ENCODE measurements around the gene GINS1.

The GINS1 gene

GRCh38 chr20:25390538-25391528 is 16.6 kb upstream of the GINS1 start, which contains the start of gene ABHD12:
TSS of gene ABHD12 (minus strand) at chr20:25390835. CDS start at chr20:25390703, 132 bp downstream.
- H3K27ac ChIP-seq, result peak within 1 kb of the TSS; percentile 81
- TF ChIP-seq ZFX (IDR thresholded peaks at IDR 0.05; ENCODE audit: borderline replicate concordance) (no peak), CTCF (IDR thresholded peaks at IDR 0.05) (no peak)

GRCh38 chr20:25394276-25394675 is 13.2 kb upstream of the GINS1 start:
- no peak overlapping the region for H3K27ac ChIP-seq
- TF ChIP-seq ZFX (IDR thresholded peaks at IDR 0.05; ENCODE audit: borderline replicate concordance) (no peak), CTCF (IDR thresholded peaks at IDR 0.05) (no peak)

GRCh38 chr20:25394996-25395395 is 12.5 kb upstream of the GINS1 start:
- H3K27ac ChIP-seq, result no peak overlapping the region
- TF ChIP-seq ZFX (IDR thresholded peaks at IDR 0.05; ENCODE audit: borderline replicate concordance), result no peak
- no peak for TF ChIP-seq CTCF (IDR thresholded peaks at IDR 0.05)

GRCh38 chr20:25397096-25397495 is 10.4 kb upstream of the GINS1 start:
- H3K27ac ChIP-seq, result no peak overlapping the region
- TF ChIP-seq CTCF (IDR thresholded peaks at IDR 0.05), result no peak
- no peak for TF ChIP-seq ZFX (IDR thresholded peaks at IDR 0.05; ENCODE audit: borderline replicate concordance)

- TF ChIP-seq ZFX (IDR thresholded peaks at IDR 0.05; ENCODE audit: borderline replicate concordance), result no peak
- no peak for TF ChIP-seq CTCF (IDR thresholded peaks at IDR 0.05)
- H3K27ac ChIP-seq, result no peak overlapping the region
These were observed 9.7 kb upstream of the GINS1 start for GRCh38 chr20:25397821-25398220.

- TF ChIP-seq CTCF (IDR thresholded peaks at IDR 0.05), result no peak
- TF ChIP-seq ZFX (IDR thresholded peaks at IDR 0.05; ENCODE audit: borderline replicate concordance), result no peak
- H3K27ac ChIP-seq, result 0 out of 2 replicates have a peak overlapping the region, but pooled peaks have one; percentile 17
These were observed 9.0 kb upstream of the GINS1 start for GRCh38 chr20:25398376-25399036.

Measured in 22Rv1 (cell line).